GM12878 (cell line): ENCODE data around the gene TRABD2A. TPM values are rescaled to one million over a fixed set of nuclear protein-coding genes. Genes with fewer than 3 reads are reported as not detected.

ENCODE experiments used
- CBFB ChIP-seq: IDR thresholded peaks from 2 replicates; pipeline ENCODE4 v1.6.1; 2016; ENCODE audit warnings: antibody characterized with exemption, low read depth
- CHD1 ChIP-seq: IDR thresholded peaks from 2 replicates; pipeline ENCODE4 v1.6.1; 2012; ENCODE audit warnings: low read depth, low read length, improper control_type of control experiment
- CREB1 ChIP-seq: IDR thresholded peaks from 2 replicates; pipeline ENCODE4 v1.6.1; 2012; ENCODE audit warnings: low read depth, mild to moderate bottlenecking, inconsistent platforms
- EED ChIP-seq: sonication (generic); IDR thresholded peaks from 2 replicates; pipeline ENCODE4 v1.6.1; 2016; ENCODE audit warnings: antibody characterized with exemption, low read depth
- EZH2 ChIP-seq: IDR thresholded peaks from 2 replicates; pipeline ENCODE4 v1.6.1; 2012; ENCODE audit warnings: low read depth, mild to moderate bottlenecking, control low read depth, inconsistent platforms, low read length, borderline replicate concordance; ENCODE audit not compliant: control insufficient read depth
- GABPA ChIP-seq: IDR thresholded peaks from 2 replicates; pipeline ENCODE4 v1.6.1; 2014; ENCODE audit warnings: antibody characterized with exemption, low read depth, mild to moderate bottlenecking, inconsistent platforms
- MTA2 ChIP-seq: fragments of 450-650 bp; IDR thresholded peaks from 2 replicates; pipeline ENCODE4 v1.6.1; 2016; ENCODE audit warnings: low read depth, mild to moderate bottlenecking, moderate library complexity
- PML ChIP-seq: IDR thresholded peaks from 2 replicates; pipeline ENCODE4 v1.6.1; 2012; ENCODE audit warnings: low read length, inconsistent platforms
- POLR2AphosphoS2 ChIP-seq: IDR thresholded peaks from 2 replicates; pipeline ENCODE4 v1.6.1; 2011; ENCODE audit warnings: low read depth, mild to moderate bottlenecking, low read length, improper control_type of control experiment, moderate library complexity
- SMAD5 ChIP-seq: IDR thresholded peaks from 2 replicates; pipeline ENCODE4 v1.6.1; 2016; ENCODE audit warnings: antibody characterized with exemption, low read depth
- YY1 ChIP-seq: IDR thresholded peaks from 2 replicates; pipeline ENCODE4 v1.6.1; 2011; ENCODE audit warnings: low read depth, mild to moderate bottlenecking, low read length
- ZBED1 ChIP-seq: IDR thresholded peaks from 2 replicates; pipeline ENCODE4 v1.6.1; 2016; ENCODE audit warnings: borderline replicate concordance
- ZNF24 ChIP-seq: fragments of 450-650 bp; IDR thresholded peaks from 2 replicates; pipeline ENCODE4 v1.6.1; 2017; ENCODE audit warnings: antibody characterized with exemption, mild to moderate bottlenecking
- polyA plus RNA-seq, 11 experiments: library from polyadenylated mRNA; depleted of rRNA in 4 of 11; unstranded in 6 of 11; stranded (reverse) in 5 of 11; fragments of >200 nt; fragmentation: Nextera tagmentation in 4 of 11; fragmentation: Illumina TruSeq in 1 of 11; extraction: Ambion mirVana in 4 of 11; extraction: Trizol in 1 of 11; gene quantifications; 1 replicate in 1 of 11; 2 replicates in 10 of 11; pipeline versions ENCODE4 v1.2.1 to v1.2.3, GENCODE V29; 2011 to 2016; ENCODE audit warnings: inconsistent platforms in 2 of 11, missing spikeins in 2 of 11, low read depth in 1 of 11
- total RNA-seq, 4 experiments: library from RNA; depleted of rRNA in 3 of 4; stranded (reverse); fragments of >200 nt in 3 of 4; fragmentation: Illumina TruSeq in 1 of 4; extraction: Trizol in 1 of 4; gene quantifications; 2 replicates each; pipeline versions ENCODE4 v1.2.1 to v1.2.3, GENCODE V29; 2013 to 2021
- TF ChIP-seq, protein P1 (sequence below): fragments of 450-650 bp; IDR thresholded peaks from 2 replicates; pipeline ENCODE4 v1.6.1; 2018; ENCODE audit warnings: borderline replicate concordance, mild to moderate bottlenecking; ENCODE audit not compliant: partially characterized antibody
- TF ChIP-seq, protein P2 (sequence below): IDR thresholded peaks from 2 replicates; pipeline ENCODE4 v1.6.1; 2012; ENCODE audit warnings: mild to moderate bottlenecking, low read depth, low read length
- TF ChIP-seq, protein P3 (sequence below): IDR thresholded peaks from 2 replicates; pipeline ENCODE4 v1.6.1; 2011; ENCODE audit warnings: mild to moderate bottlenecking, low read depth, low read length, moderate library complexity; ENCODE audit not compliant: insufficient replicate concordance
- TF ChIP-seq, protein P4 (sequence below): fragments of 150-350 bp; IDR thresholded peaks from 2 replicates; pipeline ENCODE4 v1.6.1; 2016; ENCODE audit warnings: low read depth, low read length

The TRABD2A gene
- total and polyA plus RNA-seq, 10 of the 15 experiments (the other 5 are each of a cell fraction or from before 2014, with no cell fraction given): 1.4 to 7.6 (median 4.1) TPM

DNA sequence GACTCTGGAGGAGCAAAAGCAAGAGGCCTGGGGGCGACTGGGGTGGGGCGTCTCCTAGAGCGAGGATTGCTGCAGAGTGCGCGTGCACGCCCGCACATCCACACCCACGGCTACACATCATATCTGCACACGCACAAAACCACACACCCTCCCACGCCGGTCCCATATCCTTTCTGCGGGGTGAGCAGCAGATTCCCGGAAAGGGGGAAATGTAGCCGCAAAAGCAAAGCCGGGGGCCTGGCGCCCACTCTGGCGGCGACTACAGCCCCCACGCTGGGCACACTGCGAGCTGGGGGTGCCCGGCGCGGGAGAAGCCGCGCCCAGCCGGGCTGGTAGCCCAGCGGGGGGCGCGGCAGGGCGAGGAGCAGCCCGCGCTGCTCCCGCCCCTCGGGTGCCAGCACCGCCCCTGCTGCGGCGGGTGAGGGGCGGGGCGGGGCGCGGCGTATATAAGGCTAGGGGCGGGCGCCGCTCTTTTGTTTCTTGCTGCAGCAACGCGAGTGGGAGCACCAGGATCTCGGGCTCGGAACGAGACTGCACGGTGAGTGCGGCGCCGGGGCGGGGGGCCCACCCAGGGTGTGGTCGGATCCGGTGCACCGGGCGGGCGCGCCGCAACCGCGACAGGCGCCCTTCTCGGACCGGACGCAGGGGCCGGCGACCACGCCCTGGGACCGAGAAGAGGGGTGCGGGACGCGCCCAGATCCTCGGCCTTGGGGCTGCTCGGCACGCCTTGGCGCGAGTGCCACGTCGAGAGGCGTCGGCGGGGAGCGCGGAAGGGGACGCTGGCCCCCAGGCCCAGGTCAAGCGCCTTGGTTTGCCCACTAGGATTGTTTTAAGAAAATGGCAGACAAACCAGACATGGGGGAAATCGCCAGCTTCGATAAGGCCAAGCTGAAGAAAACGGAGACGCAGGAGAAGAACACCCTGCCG, 24.6 kb upstream of the TRABD2A start, which contains the start of gene TMSB10 (continued):
- TF ChIP-seq ZBED1 (peak; percentile 27; the same call in 1 of the 2 replicates), PML (peak; percentile 98), MTA2 (no peak), CBFB (peak; percentile 29; the same call in 1 of the 2 replicates), YY1 (0 out of 2 replicates have a peak, but pooled peaks have one; percentile 27), CREB1 (0 out of 2 replicates have a peak, but pooled peaks have one; percentile 1), EZH2 (no peak), POLR2AphosphoS2 (peak; percentile 99), EED (no peak; the same call in 1 of the 2 replicates), SMAD5 (peak; percentile 98), CHD1 (peak; percentile 80; the same call in 1 of the 2 replicates), GABPA (no peak), ZNF24 (no peak)
- TF ChIP-seq, protein P1, sequence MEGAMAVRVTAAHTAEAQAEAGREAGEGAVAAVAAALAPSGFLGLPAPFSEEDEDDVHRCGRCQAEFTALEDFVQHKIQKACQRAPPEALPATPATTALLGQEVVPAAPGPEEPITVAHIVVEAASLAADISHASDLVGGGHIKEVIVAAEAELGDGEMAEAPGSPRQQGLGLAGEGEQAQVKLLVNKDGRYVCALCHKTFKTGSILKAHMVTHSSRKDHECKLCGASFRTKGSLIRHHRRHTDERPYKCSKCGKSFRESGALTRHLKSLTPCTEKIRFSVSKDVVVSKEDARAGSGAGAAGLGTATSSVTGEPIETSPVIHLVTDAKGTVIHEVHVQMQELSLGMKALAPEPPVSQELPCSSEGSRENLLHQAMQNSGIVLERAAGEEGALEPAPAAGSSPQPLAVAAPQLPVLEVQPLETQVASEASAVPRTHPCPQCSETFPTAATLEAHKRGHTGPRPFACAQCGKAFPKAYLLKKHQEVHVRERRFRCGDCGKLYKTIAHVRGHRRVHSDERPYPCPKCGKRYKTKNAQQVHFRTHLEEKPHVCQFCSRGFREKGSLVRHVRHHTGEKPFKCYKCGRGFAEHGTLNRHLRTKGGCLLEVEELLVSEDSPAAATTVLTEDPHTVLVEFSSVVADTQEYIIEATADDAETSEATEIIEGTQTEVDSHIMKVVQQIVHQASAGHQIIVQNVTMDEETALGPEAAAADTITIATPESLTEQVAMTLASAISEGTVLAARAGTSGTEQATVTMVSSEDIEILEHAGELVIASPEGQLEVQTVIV: no peak
- TF ChIP-seq, protein P2, sequence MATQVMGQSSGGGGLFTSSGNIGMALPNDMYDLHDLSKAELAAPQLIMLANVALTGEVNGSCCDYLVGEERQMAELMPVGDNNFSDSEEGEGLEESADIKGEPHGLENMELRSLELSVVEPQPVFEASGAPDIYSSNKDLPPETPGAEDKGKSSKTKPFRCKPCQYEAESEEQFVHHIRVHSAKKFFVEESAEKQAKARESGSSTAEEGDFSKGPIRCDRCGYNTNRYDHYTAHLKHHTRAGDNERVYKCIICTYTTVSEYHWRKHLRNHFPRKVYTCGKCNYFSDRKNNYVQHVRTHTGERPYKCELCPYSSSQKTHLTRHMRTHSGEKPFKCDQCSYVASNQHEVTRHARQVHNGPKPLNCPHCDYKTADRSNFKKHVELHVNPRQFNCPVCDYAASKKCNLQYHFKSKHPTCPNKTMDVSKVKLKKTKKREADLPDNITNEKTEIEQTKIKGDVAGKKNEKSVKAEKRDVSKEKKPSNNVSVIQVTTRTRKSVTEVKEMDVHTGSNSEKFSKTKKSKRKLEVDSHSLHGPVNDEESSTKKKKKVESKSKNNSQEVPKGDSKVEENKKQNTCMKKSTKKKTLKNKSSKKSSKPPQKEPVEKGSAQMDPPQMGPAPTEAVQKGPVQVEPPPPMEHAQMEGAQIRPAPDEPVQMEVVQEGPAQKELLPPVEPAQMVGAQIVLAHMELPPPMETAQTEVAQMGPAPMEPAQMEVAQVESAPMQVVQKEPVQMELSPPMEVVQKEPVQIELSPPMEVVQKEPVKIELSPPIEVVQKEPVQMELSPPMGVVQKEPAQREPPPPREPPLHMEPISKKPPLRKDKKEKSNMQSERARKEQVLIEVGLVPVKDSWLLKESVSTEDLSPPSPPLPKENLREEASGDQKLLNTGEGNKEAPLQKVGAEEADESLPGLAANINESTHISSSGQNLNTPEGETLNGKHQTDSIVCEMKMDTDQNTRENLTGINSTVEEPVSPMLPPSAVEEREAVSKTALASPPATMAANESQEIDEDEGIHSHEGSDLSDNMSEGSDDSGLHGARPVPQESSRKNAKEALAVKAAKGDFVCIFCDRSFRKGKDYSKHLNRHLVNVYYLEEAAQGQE: 0 out of 2 replicates have a peak, but pooled peaks have one; percentile 13
- TF ChIP-seq, protein P3, sequence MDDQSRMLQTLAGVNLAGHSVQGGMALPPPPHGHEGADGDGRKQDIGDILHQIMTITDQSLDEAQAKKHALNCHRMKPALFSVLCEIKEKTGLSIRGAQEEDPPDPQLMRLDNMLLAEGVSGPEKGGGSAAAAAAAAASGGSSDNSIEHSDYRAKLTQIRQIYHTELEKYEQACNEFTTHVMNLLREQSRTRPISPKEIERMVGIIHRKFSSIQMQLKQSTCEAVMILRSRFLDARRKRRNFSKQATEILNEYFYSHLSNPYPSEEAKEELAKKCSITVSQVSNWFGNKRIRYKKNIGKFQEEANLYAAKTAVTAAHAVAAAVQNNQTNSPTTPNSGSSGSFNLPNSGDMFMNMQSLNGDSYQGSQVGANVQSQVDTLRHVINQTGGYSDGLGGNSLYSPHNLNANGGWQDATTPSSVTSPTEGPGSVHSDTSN: no peak
- TF ChIP-seq, protein P4, sequence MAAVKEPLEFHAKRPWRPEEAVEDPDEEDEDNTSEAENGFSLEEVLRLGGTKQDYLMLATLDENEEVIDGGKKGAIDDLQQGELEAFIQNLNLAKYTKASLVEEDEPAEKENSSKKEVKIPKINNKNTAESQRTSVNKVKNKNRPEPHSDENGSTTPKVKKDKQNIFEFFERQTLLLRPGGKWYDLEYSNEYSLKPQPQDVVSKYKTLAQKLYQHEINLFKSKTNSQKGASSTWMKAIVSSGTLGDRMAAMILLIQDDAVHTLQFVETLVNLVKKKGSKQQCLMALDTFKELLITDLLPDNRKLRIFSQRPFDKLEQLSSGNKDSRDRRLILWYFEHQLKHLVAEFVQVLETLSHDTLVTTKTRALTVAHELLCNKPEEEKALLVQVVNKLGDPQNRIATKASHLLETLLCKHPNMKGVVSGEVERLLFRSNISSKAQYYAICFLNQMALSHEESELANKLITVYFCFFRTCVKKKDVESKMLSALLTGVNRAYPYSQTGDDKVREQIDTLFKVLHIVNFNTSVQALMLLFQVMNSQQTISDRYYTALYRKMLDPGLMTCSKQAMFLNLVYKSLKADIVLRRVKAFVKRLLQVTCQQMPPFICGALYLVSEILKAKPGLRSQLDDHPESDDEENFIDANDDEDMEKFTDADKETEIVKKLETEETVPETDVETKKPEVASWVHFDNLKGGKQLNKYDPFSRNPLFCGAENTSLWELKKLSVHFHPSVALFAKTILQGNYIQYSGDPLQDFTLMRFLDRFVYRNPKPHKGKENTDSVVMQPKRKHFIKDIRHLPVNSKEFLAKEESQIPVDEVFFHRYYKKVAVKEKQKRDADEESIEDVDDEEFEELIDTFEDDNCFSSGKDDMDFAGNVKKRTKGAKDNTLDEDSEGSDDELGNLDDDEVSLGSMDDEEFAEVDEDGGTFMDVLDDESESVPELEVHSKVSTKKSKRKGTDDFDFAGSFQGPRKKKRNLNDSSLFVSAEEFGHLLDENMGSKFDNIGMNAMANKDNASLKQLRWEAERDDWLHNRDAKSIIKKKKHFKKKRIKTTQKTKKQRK: no peak
